K562 (cell line): ENCODE results near the gene MUC15. TPM values are rescaled to one million over a fixed set of nuclear protein-coding genes. Genes with fewer than 3 reads are reported as not detected.
A peak's percentile ranks its signal among the peaks of the same experiment; 100 is the strongest.

Source experiments
- ATAC-seq: fragments of 200-7000 bp; cut with Tn5 transposase; 3 replicates; pipeline ENCODE4 v1.9.1; 2020; ENCODE audit warnings: moderate library complexity
- BruUV-seq: library from RNA; stranded (reverse); fragments of 400-500 nt; replicated peaks from 2 replicates; lab custom pipeline; 2021; lab: Mats Ljungman, UMichigan
- CTCF ChIA-PET: fragments of 300-600 bp; formaldehyde crosslinking; extraction: SDS; loops from one replicate; lab custom pipeline; 2021; ENCODE audit warnings: low intra/inter-chr PET ratio; lab: Yijun Ruan, JAX
- POLR2A ChIA-PET: fragments of 300-600, 350-650 bp; sonication (Branson Sonifier 250); formaldehyde crosslinking; extraction: SDS; loops from one replicate; lab custom pipeline; 2021; ENCODE audit warnings: antibody characterized with exemption, inconsistent platforms; lab: Yijun Ruan, JAX
- DNase-seq, 4 experiments: peaks; one replicate each; pipeline versions ENCODE4 v3.0.0 to v3.0.0-alpha.2; 2011 to 2018; ENCODE audit warnings: low spot score in 3 of 4, mixed read lengths in 3 of 4; ENCODE audit errors: extremely low read depth in 1 of 4
- FAIRE-seq: peaks from 2 replicates; lab custom pipeline; 2011; peaks lifted over from hg19 to GRCh38; lab: Jason Lieb, UNC
- H2AFZ ChIP-seq: 2 replicates; pipeline ENCODE4 v1.6.0; 2011; ENCODE audit warnings: low read depth, low read length, control low read depth, inconsistent platforms
- H3K27ac ChIP-seq: fragments of 200-600 bp; 3 replicates; pipeline ENCODE4 v1.8.0; 2011; ENCODE audit warnings: low read depth, mild to moderate bottlenecking, control low read depth, inconsistent platforms, low read length, moderate library complexity, mixed read lengths; ENCODE audit errors: extremely low read depth
- H3K27me3 ChIP-seq, 2 experiments: fragments of 300-600 bp in 1 of 2; 2 replicates in 1 of 2; 3 replicates in 1 of 2; pipeline versions ENCODE4 v1.6.0 to v1.8.0; 2011; ENCODE audit warnings: inconsistent platforms in 2 of 2, low read length in 2 of 2, mild to moderate bottlenecking in 1 of 2, mixed read lengths in 1 of 2, moderate library complexity in 1 of 2; ENCODE audit not compliant: control insufficient read depth in 2 of 2, insufficient read depth in 2 of 2
- H3K36me3 ChIP-seq: fragments of 300-600 bp; 3 replicates; pipeline ENCODE4 v1.8.0; 2011; ENCODE audit warnings: mild to moderate bottlenecking, low read length, inconsistent platforms; ENCODE audit not compliant: control insufficient read depth, insufficient read depth
- H3K4me1 ChIP-seq, 2 experiments: fragments of 200-600 bp in 1 of 2; replicated peaks in 1 of 2; 2 replicates in 1 of 2; 3 replicates in 1 of 2; pipeline versions ENCODE4 v1.5.1 to v1.8.0; 2011; ENCODE audit warnings: inconsistent platforms in 2 of 2, low read length in 2 of 2, mild to moderate bottlenecking in 1 of 2, mixed read lengths in 1 of 2, moderate library complexity in 1 of 2; ENCODE audit not compliant: control insufficient read depth in 2 of 2, insufficient read depth in 2 of 2
- H3K4me2 ChIP-seq: 2 replicates; pipeline ENCODE4 v1.6.1; 2011; ENCODE audit warnings: low read length, control low read depth, inconsistent platforms, mixed read lengths; ENCODE audit not compliant: insufficient read depth
- H3K4me3 ChIP-seq: fragments of 200-600 bp; sonication (generic), shearing (Covaris generic); 2 replicates; pipeline ENCODE4 v1.5.1; 2016; ENCODE audit warnings: control low read depth, inconsistent platforms
- H3K79me2 ChIP-seq: fragments of 200-600 bp; 3 replicates; pipeline ENCODE4 v1.8.0; 2011; ENCODE audit warnings: low read length, inconsistent platforms; ENCODE audit not compliant: control insufficient read depth, insufficient read depth
- H3K9ac ChIP-seq, 2 experiments: 2 replicates each; pipeline versions ENCODE4 v1.6.0 to v1.6.1; 2011; ENCODE audit warnings: low read depth in 2 of 2, low read length in 2 of 2, control low read depth in 1 of 2, inconsistent platforms in 1 of 2, mild to moderate bottlenecking in 1 of 2, mixed read lengths in 1 of 2; ENCODE audit not compliant: insufficient read depth in 1 of 2
- H3K9me1 ChIP-seq: one replicate; pipeline ENCODE4 v1.6.0; 2011; ENCODE audit warnings: inconsistent platforms, mild to moderate bottlenecking, low read length, moderate library complexity; ENCODE audit not compliant: control insufficient read depth, insufficient read depth
- H3K9me3 ChIP-seq: replicated peaks from 2 replicates; pipeline ENCODE4 v1.5.1; 2011; ENCODE audit warnings: low read depth, low read length, inconsistent platforms; ENCODE audit not compliant: control insufficient read depth, insufficient read depth
- H4K20me1 ChIP-seq: replicated peaks from 2 replicates; pipeline ENCODE4 v1.6.1; 2011; ENCODE audit warnings: low read length, inconsistent platforms, mixed read lengths; ENCODE audit not compliant: control insufficient read depth, insufficient read depth
- DACH1 ChIP-seq: fragments of 450-650 bp; IDR thresholded peaks from 2 replicates; pipeline ENCODE4 v1.6.1; 2018; ENCODE audit not compliant: partially characterized antibody
- HBP1 ChIP-seq: fragments of 450-650 bp; formaldehyde crosslinking; IDR thresholded peaks from 2 replicates; pipeline ENCODE4 v1.4.0; 2022; ENCODE audit warnings: missing genetic modification characterization
- HDAC1 ChIP-seq, 2 experiments: fragments of 450-650 bp; IDR thresholded peaks; 2 replicates each; pipeline ENCODE4 v1.6.1; 2016 to 2017; ENCODE audit warnings: inconsistent platforms in 1 of 2, mild to moderate bottlenecking in 1 of 2, moderate library complexity in 1 of 2
- HIVEP1 ChIP-seq: fragments of 250-450 bp; sonication (Bioruptor Pico); IDR thresholded peaks from 2 replicates; pipeline ENCODE4 v1.4.0; 2020; ENCODE audit warnings: mild to moderate bottlenecking
- MAFG ChIP-seq: fragments of 450-650 bp; conservative IDR thresholded peaks from 2 replicates; pipeline ENCODE4 v1.6.1; 2016; ENCODE audit warnings: missing genetic modification characterization, missing compliant biosample characterization
- MIER1 ChIP-seq: fragments of 450-650 bp; IDR thresholded peaks from 2 replicates; pipeline ENCODE4 v1.6.1; 2016; ENCODE audit warnings: antibody characterized with exemption, mild to moderate bottlenecking, low read depth
- TFE3 ChIP-seq: fragments of 450-650 bp; formaldehyde crosslinking; IDR thresholded peaks from 2 replicates; pipeline ENCODE4 v1.4.0; 2020; ENCODE audit warnings: mild to moderate bottlenecking, mixed read lengths
- U2AF2 ChIP-seq: fragments of 200-400 bp; formaldehyde crosslinking; optimal IDR thresholded peaks from 2 replicates; pipeline ENCODE3; 2017; ENCODE audit warnings: low read depth, mild to moderate bottlenecking, low read length
- WGBS: fragments of 100-300 bp; shearing (Covaris generic); methylation state at CpG from one replicate; pipeline ENCODE4 v1.1.6; 2016; ENCODE audit warnings: low coverage, mixed read lengths; ENCODE audit not compliant: insufficient coverage; ENCODE audit errors: missing lambda C conversion rate; 5-methylcytosine and 5-hydroxymethylcytosine counted together
- in situ Hi-C: fragments of 300-500 bp; cut with MboI; formaldehyde crosslinking; loops from 4 replicates; pipeline ENCODE4 v1.15.0; 2018; ENCODE audit warnings: inconsistent platforms, mixed read lengths
- intact Hi-C: fragments of 100-400 bp; cut with micrococcal nuclease; formaldehyde crosslinking; loops from 2 replicates; pipeline ENCODE4 v1.14.2; 2022
- polyA plus RNA-seq, 8 experiments: library from polyadenylated mRNA; depleted of rRNA in 4 of 8; stranded (reverse) in 5 of 8; unstranded in 3 of 8; fragments of >200 nt; fragmentation: Nextera tagmentation in 2 of 8; fragmentation: Illumina TruSeq in 1 of 8; extraction: Ambion mirVana in 2 of 8; extraction: Trizol in 1 of 8; gene quantifications; 2 replicates each; pipeline versions ENCODE4 v1.2.1 to v1.2.3, GENCODE V29; 2011 to 2014; ENCODE audit warnings: inconsistent platforms in 1 of 8, missing spikeins in 1 of 8
- total RNA-seq, 7 experiments: library from RNA; depleted of rRNA in 6 of 7; stranded (reverse); fragments of >200 nt in 6 of 7; fragmentation: Illumina TruSeq in 2 of 7; extraction: Trizol in 2 of 7; gene quantifications; 2 replicates each; pipeline versions ENCODE4 v1.2.1 to v1.2.3, GENCODE V29; 2011 to 2021; ENCODE audit warnings: low replicate concordance in 1 of 7

MUC15 gene
- total and polyA plus RNA-seq, 9 of the 15 experiments (the other 6 are each of a cell fraction or from before 2014, with no cell fraction given): 0.36 to 1.4 (median 0.65) TPM; not detected in 1

GRCh38 chr11:26550022-26550421, 22.0 kb downstream of the MUC15 start:
- ChIA-PET POLR2A (no interaction called here), CTCF (no interaction called here)
- no peaks in the 10 kb centered on the region; the same call in 1 of the 2 replicates for H3K9me3 ChIP-seq
- H3K9me1 ChIP-seq: no peaks in the 10 kb centered on the region
- no peak overlapping the region for H3K9ac ChIP-seq
- H4K20me1 ChIP-seq: no peaks in the 10 kb centered on the region
- ATAC-seq (no peak), FAIRE-seq (no peak), DNase-seq (no peak)
- no peak overlapping the region for H3K4me3 ChIP-seq
- BruUV-seq: no TSS peak
- no peak overlapping the region for H2AFZ ChIP-seq
- H3K27ac ChIP-seq: no peak overlapping the region
- WGBS: 0% methylated on average over 1 of the region's 1 CpG
- H3K36me3 ChIP-seq: no peaks in the 10 kb centered on the region
- no peaks in the 10 kb centered on the region for H3K27me3 ChIP-seq
- TF ChIP-seq MAFG: no peak
- peak; percentile 35 for TF ChIP-seq DACH1
- H3K4me1 ChIP-seq: no peaks in the 10 kb centered on the region
- in situ Hi-C loops: no loop called here
- H3K79me2 ChIP-seq: no peaks in the 10 kb centered on the region
- intact Hi-C loops: loop anchor here (5.0 kb wide), 1 partner anchor 263 kb away; no protein-coding TSS in a partner anchor
- H3K4me2 ChIP-seq: no peak overlapping the region

GRCh38 chr11:26549176-26549575, 22.9 kb downstream of the MUC15 start:
- WGBS: 0% methylated on average over 2 of the region's 2 CpGs
- H3K79me2 ChIP-seq: no peaks in the 10 kb centered on the region
- H3K27ac ChIP-seq: no peak overlapping the region
- no peak overlapping the region for H3K9ac ChIP-seq
- no peak overlapping the region for H2AFZ ChIP-seq
- intact Hi-C loops: no loop called here
- H3K4me2 ChIP-seq: no peak overlapping the region
- H3K4me3 ChIP-seq: no peak overlapping the region
- DNase-seq: no peak
- FAIRE-seq: no peak
- H3K9me1 ChIP-seq: no peaks in the 10 kb centered on the region
- no TSS peak for BruUV-seq
- TF ChIP-seq HDAC1 (IDR thresholded peaks at IDR 0.05) (no peak), MIER1 (no peak), U2AF2 (no peak), TFE3 (CRISPR knock-in tag) (no peak), HIVEP1 (no peak), HBP1 (no peak)
- ChIA-PET CTCF (no interaction called here), POLR2A (no interaction called here)
- in situ Hi-C loops: no loop called here
- no peaks in the 10 kb centered on the region for H4K20me1 ChIP-seq
- no peaks in the 10 kb centered on the region for H3K36me3 ChIP-seq
- no peaks in the 10 kb centered on the region for H3K27me3 ChIP-seq
- no peaks in the 10 kb centered on the region for H3K4me1 ChIP-seq
- no peaks in the 10 kb centered on the region; the same call in 1 of the 2 replicates for H3K9me3 ChIP-seq
- ATAC-seq: no peak
